ENCODE measurements around the gene MYOF.
"Not testable (repeated sequence)": the region's sequence is repeated elsewhere in the genome, so short reads cannot be mapped to it uniquely, and the experiment has no call there.

MYOF gene

GRCh38 chr10:93456480-93456879, 25.7 kb downstream of the MYOF start:
- DNase-seq: no peak

DNA sequence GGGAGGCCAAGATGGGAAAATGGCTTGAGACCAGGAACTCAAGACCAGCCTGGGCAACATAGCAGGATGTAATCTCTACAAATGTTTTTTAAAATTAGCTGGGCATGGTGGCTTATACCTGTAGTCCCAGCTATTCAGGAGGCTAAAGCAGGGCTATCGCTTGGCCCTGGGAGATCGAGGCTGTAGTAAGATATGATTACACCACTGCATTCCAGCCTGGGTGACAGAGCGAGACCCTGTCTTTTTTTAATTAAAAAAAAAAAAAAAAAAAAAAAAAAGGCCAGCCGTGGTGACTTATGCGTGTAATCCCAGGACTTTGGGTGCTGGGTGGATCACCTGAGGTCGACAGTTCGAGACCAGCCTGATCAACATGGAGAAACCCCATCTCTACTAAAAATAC, 27.4 kb downstream of the MYOF start:
- DNase-seq: no peak

GRCh38 chr10:93454146-93454545, 28.0 kb downstream of the MYOF start:
- no peak for DNase-seq

GRCh38 chr10:93452143-93452542, 30.0 kb downstream of the MYOF start:
- no peak for DNase-seq

GRCh38 chr10:93451244-93451947, 30.7 kb downstream of the MYOF start:
- DNase-seq: no peak

- no peak for DNase-seq
Observed at GRCh38 chr10:93447970-93448369, 34.2 kb downstream of the MYOF start.

DNA sequence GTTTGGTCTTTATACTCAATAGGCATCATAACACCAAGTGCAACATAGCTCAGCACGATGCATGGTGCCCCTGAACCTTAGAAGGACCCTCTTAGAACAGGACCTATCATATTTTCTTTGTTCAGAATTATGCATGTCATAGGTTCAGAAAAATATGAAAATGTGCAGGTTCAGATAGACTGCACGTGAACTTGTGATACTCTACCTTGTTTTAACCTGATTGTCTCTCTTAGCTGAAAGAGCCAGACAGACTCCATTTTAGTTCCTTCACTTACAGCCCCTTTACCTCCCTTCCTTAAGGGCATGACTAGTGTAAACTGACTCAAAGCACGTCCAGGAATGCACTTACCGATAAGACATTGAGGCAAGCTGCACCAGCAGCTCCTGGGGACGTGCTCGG, 35.1 kb downstream of the MYOF start:
- DNase-seq: no peak

- DNase-seq: no peak
Observed at GRCh38 chr10:93445978-93446720, 36.0 kb downstream of the MYOF start.

DNA sequence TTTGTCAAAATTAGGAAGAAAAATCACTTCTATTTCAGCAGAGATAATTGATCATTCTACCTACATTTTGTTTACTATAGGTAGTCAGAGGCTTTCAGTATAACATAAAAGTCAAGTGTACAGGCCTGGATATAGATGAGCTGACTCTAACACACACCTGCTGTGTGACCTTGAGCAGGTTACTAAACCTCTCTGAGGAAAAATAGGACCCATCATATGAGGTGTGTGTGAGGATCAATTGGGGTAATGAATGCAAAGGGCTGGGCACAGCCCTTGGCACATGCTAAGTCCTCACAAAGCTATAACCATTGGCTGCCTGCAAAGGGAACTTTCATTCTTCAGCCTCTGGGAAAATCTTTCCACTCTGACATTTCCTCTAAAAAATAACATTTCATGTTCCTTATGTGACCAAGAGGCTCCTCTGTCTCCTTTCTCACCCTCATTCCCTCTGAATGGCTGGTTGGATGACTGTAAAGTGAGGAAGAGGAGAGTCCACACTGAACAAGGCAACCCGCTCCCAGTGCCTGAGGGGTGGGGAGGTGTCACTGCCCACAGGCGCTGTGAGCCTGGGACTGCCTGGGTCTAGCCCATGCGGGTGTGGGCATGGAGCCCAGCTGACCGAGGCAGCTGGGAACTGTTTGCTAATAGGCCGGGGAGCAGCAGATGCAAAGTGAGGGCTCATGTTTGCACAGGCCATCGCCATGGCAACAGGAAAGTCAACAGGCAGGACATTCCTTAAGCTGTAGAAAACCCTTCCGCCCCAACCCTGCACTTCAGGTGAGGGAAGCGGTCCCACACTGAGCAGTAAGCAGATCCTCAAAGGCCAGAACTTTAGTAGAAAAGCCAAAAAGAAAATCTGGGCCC, 36.8 kb downstream of the MYOF start:
- no peak for DNase-seq

DNA sequence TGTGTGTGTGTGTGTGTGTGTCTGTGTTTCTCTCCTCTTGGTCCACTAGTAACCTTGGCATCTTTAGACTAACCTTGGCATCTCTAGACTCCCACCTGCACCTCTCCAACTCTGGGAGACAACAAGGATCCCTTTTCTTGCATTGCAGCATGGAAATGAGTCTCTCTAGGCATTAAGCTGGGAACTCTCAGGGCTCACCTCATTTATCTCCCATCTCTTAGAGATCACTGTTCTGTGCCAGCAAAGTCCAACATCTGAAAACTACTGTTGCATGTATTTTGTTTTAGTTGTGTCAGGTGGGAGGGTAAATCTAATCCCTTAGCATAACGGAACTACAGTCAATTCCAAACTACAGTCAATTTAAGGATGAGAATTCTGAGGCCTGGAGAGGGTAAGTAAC, 38.7 kb downstream of the MYOF start:
- DNase-seq: no peak

GRCh38 chr10:93442721-93443120, 39.4 kb downstream of the MYOF start:
- DNase-seq: not testable (repeated sequence)

DNA sequence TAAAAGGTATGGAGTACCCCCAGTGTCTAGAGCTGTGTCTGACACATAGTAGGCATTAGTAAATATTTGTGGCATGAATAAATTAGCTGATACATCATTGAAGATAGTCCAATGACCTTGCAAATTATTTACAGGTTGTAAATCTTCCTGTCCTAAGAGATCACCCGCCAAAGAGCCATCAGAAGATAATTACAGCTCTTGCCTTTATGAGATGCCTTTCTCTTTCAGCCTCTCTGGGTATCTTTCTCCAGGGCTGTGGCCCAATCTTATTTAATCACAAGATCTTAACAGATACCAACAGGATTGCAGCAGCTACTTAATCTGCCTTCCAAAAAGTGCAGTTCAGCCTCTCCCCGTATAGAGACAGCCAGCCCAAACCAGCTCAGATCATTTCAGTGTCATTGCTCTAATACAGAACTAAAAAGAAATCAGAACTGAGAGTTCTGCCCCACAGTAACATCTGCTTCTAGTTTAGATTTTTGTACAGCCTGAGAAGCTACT, 41.5 kb downstream of the MYOF start:
- no peak for DNase-seq

DNA sequence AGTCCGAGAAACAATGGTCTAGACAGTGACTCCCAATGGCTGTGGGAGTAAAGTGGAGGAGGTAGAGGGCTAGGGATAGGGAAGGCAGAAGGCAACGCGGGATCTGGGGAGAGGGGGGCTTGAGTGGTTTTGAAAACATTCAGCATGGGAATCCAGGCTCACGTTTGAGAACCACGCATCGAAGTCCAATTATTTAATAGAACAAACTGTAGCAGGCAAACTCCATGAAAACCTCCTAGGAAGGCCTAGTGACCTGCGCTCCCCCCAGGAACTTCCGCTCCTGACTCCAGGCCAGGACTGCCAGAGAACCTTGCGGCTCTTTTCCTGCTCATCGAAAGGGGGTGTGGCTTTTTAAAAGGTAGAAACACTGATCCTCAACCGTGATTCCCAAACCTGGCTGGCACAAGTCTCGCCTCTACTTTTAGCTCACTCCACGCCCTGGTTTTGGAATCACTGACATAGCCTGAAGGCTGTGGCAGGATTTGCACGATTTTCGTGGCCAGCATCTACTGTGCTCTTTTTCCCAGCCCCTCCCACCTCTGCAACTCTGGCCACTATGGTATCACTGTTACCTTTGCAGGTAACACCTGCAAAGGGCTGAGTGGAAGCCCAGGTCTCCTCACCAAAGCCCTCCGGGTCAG, 43.4 kb downstream of the MYOF start:
- no peak for DNase-seq

- peak in 1 of 2 donors; percentile 51 for DNase-seq
Observed at GRCh38 chr10:93437946-93438612, 44.1 kb downstream of the MYOF start.

DNA sequence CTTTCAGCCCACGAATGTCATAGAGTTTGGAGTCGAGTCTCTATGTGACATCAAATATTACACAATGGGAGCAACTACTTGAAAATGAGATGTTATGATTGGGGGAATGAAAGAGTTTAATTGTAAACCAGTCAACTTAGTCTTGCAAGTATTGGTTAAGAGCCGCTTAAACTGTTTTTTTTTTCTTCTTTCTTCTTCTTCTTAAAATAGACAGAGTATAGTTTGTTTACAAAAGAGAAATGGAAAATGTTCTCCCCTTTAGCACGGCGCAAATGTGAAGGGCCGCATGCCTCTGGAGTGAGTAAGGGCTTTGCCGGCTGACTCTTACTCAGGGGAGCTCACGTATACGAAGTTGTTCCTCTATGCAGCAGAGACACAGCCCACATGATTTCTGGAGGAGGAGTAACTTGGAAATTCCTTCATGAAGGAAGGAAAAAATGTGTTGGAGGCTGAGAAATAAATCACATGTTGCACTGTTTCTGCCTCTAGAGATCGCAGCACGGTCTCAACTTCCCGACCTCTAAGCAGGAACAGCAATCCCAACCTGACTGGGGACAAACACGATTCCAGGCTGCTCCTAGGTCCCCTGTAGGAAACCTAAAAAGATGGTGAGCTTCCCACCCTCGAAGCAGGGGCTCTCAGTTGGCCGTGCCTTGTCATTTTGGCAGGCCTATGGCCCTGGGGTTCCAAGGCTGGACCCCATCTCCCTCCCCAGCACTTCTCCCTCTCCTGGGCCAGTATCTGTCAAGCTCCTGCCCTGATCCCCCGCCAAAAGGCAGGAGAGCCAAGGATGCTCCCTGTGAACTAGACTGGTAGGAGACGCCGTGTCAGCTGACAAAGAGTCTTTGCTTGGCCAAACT, 44.8 kb downstream of the MYOF start:
- DNase-seq: peak; percentile 91 to 99

GRCh38 chr10:93436591-93437085, 45.5 kb downstream of the MYOF start:
- peak; percentile 52 to 57 for DNase-seq

GRCh38 chr10:93435621-93436397, 46.3 kb downstream of the MYOF start:
- DNase-seq: peak; percentile 88 to 89

- DNase-seq: no peak
Observed at GRCh38 chr10:93434991-93435491, 47.1 kb downstream of the MYOF start.

DNA sequence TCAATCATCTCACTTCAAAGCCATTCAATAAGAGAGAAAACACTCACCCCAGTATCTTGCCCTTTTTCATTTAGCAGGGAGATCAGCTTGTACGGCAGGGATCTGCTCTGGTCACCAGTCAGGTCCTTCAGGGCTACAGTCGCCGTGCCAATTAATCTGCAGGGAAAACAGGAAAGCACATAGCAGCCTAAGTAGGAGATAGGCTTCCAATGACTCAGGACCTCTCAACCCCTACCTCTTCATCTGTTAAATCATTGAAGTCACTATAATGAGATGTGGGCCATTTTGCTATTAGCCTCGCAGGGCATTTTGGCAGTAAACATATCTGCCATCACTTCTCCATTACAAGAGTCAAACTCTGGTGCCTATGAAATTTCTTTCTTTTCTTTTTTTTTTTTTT, 50.8 kb downstream of the MYOF start:
- DNase-seq: no peak

DNA sequence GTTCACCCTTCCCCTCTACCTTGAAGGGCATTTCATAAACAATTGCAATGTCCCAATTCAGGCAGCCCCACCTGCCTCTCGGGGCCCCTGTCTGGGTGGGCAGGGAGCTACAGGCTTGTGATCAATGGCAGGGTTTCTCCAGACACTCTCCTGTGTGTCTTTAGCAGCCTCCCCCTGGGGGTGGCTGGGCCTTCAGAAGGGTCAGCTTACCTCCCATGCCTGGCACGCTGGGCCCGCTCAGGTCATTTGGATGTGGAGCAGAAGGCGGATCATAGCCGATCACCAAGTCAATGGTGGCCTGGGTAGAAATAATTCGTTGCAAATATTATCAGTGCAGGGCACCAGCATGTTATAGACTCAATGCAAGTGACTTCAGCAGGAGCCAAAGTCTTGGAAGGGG, 56.3 kb downstream of the MYOF start:
- DNase-seq: no peak

Measured in inflammatory macrophage treated with lipopolysaccharide for 1 hour (primary cell).